Measurements from ENCODE around the gene ACOT11. TPM values are rescaled to one million over a fixed set of nuclear protein-coding genes. Genes with fewer than 3 reads are reported as not detected.

ACOT11 gene
- total and polyA plus RNA-seq, 2 experiments from 2014 or later, result 23.8 to 33.4 TPM

- DNase-seq (ENCODE audit: low read depth in 1 of 2, low spot score in 1 of 2), result no peak
- Histone ChIP-seq H3K27me3 (no peaks in the 10 kb centered on the region), H3K4me3 (no peak overlapping the region), H3K9me3 (ENCODE audit: low read depth) (no peaks in the 10 kb centered on the region), H3K4me1 (ENCODE audit: low read depth) (peaks cover 8% of the 10 kb centered on the region), H3K27ac (no peak overlapping the region), H3K36me3 (no peaks in the 10 kb centered on the region)
- no peak for TF ChIP-seq CTCF (IDR thresholded peaks at IDR 0.05; ENCODE audit: low read depth, low read length)
Observed at GRCh38 chr1:54556110-54556509, 8.1 kb downstream of the ACOT11 start.

- Histone ChIP-seq H3K4me3 (no peak overlapping the region), H3K36me3 (no peaks in the 10 kb centered on the region), H3K27ac (no peak overlapping the region), H3K4me1 (ENCODE audit: low read depth) (peaks cover 8% of the 10 kb centered on the region), H3K9me3 (ENCODE audit: low read depth) (no peaks in the 10 kb centered on the region), H3K27me3 (no peaks in the 10 kb centered on the region)
- no peak for DNase-seq (ENCODE audit: low read depth in 1 of 2, low spot score in 1 of 2)
- TF ChIP-seq CTCF (IDR thresholded peaks at IDR 0.05; ENCODE audit: low read depth, low read length), result no peak
Observed at GRCh38 chr1:54557671-54558355, 9.8 kb downstream of the ACOT11 start.

GRCh38 chr1:54558434-54559030, 10.5 kb downstream of the ACOT11 start:
- Histone ChIP-seq H3K27ac (no peak overlapping the region), H3K36me3 (no peaks in the 10 kb centered on the region)

GRCh38 chr1:54559111-54559548, 11.1 kb downstream of the ACOT11 start:
- H3K27ac ChIP-seq, result no peak overlapping the region

More at GRCh38 chr1:54558434-54559030, 10.5 kb downstream of the ACOT11 start:
- Histone ChIP-seq H3K4me3 (no peak overlapping the region), H3K4me1 (ENCODE audit: low read depth) (peaks cover 8% of the 10 kb centered on the region), H3K9me3 (ENCODE audit: low read depth) (no peaks in the 10 kb centered on the region), H3K27me3 (no peaks in the 10 kb centered on the region)
- TF ChIP-seq CTCF (IDR thresholded peaks at IDR 0.05; ENCODE audit: low read depth, low read length), result no peak
- DNase-seq (ENCODE audit: low read depth in 1 of 2, low spot score in 1 of 2), result no peak

GRCh38 chr1:54559771-54560231, 11.8 kb downstream of the ACOT11 start:
- Histone ChIP-seq H3K27me3 (no peaks in the 10 kb centered on the region), H3K27ac (no peak overlapping the region), H3K36me3 (no peaks in the 10 kb centered on the region), H3K4me1 (ENCODE audit: low read depth) (peaks cover 8% of the 10 kb centered on the region), H3K4me3 (no peak overlapping the region), H3K9me3 (ENCODE audit: low read depth) (no peaks in the 10 kb centered on the region)
- no peak for DNase-seq (ENCODE audit: low read depth in 1 of 2, low spot score in 1 of 2)
- no peak for TF ChIP-seq CTCF (IDR thresholded peaks at IDR 0.05; ENCODE audit: low read depth, low read length)

More at GRCh38 chr1:54559111-54559548, 11.1 kb downstream of the ACOT11 start:
- Histone ChIP-seq H3K36me3 (no peaks in the 10 kb centered on the region), H3K4me1 (ENCODE audit: low read depth) (peaks cover 8% of the 10 kb centered on the region), H3K9me3 (ENCODE audit: low read depth) (no peaks in the 10 kb centered on the region), H3K4me3 (no peak overlapping the region), H3K27me3 (no peaks in the 10 kb centered on the region)
- no peak for TF ChIP-seq CTCF (IDR thresholded peaks at IDR 0.05; ENCODE audit: low read depth, low read length)
- DNase-seq (ENCODE audit: low read depth in 1 of 2, low spot score in 1 of 2), result no peak
